Stomach (tissue), 4 donors: ENCODE data around the gene NUP98.
"Not testable (repeated sequence)": the region's sequence is repeated elsewhere in the genome, so short reads cannot be mapped to it uniquely, and the experiment has no call there.

Source experiments
- CTCF ChIP-seq, 7 experiments: fragments of 450-650 bp in 4 of 7; fragments of 200-600 bp in 3 of 7; sonication (generic) in 3 of 7; IDR thresholded peaks; one replicate each; pipeline ENCODE4 v1.5.1; 2016 to 2019; ENCODE audit warnings: antibody characterized with exemption in 7 of 7, control low read depth in 2 of 7, mild to moderate bottlenecking in 1 of 7
- EP300 ChIP-seq: sonication (generic); formaldehyde crosslinking; IDR thresholded peaks from one replicate; pipeline ENCODE4 v1.6.1; 2017; ENCODE audit warnings: antibody characterized with exemption
- POLR2A ChIP-seq, 4 donors: fragments of 450-650 bp; IDR thresholded peaks; one replicate each; pipeline ENCODE4 v1.6.1; 2016; ENCODE audit warnings: antibody characterized with exemption in 4 of 4, control low read depth in 2 of 4, mild to moderate bottlenecking in 1 of 4, moderate library complexity in 1 of 4
- POLR2AphosphoS5 ChIP-seq, 3 donors: sonication (generic); formaldehyde crosslinking; IDR thresholded peaks; one replicate each; pipeline ENCODE4 v1.6.1; 2016; ENCODE audit warnings: antibody characterized with exemption in 3 of 3

- not testable (repeated sequence) for TF ChIP-seq POLR2AphosphoS5 (IDR thresholded peaks at IDR 0.05); CTCF (IDR thresholded peaks at IDR 0.05); EP300; POLR2A (IDR thresholded peaks at IDR 0.05)
These were observed 140.0 kb downstream of the NUP98 start for GRCh38 chr11:3657331-3657730.
